ENCODE measurements around the gene GRM5.
"Not testable (repeated sequence)": the region's sequence is repeated elsewhere in the genome, so short reads cannot be mapped to it uniquely, and the experiment has no call there.

Gene GRM5

DNA sequence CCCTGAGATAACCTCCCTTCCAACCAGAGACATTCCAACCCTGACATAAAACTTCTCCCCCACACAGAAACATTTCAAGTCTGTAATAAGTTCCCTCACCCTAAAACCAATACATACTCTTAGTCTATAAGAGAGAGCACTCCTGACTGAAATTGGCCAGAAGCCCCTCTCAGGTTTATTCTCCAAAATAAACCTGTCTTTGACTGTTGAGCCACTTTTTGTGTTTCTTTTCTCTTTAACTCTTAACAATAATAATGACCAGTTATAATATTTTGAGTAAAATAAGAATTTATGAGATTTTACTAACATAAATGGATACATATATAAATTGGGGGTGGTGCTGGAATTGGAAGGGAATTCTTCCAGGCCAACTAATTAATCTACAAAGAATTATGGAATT, 93.6 kb downstream of the GRM5 start:
- no peak for DNase-seq

DNA sequence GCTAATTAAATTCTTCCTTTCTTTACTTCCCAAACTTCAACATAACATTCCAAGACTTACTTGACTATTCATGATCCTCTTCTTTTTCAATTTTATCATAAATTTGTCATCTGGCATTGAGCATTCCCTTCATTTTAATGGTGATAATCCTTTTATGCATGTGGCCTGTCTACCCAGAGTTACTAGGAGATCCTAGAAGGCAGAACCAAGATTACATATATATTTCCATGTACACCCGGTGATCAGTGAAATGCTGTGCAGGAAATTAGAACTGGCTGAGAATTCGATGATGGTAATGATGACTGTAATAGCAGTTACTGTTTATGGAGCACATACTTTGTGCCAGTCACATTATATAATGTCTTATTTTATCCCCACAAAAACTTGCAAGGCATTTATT, 104.2 kb downstream of the GRM5 start:
- not testable (repeated sequence) for DNase-seq

DNA sequence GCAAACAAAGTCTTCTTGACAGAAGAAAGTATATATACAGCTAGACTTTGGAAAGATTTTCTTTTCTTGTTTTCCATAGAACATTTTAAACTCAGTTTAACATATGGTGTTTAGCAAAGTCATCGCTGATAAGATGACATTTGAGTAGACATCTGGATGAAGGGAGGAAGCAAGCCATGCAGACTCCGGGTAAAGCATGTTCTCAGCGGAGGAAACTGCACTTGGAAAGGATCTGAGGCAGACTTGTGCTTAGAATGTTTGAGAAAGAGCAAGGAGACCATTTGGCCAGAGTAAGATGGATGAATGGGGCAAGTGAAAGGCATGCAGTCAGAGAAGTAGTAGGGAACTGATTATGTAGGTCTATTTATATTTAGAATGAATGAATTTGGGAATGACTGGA, 105.9 kb downstream of the GRM5 start:
- DNase-seq, result not testable (repeated sequence)

DNA sequence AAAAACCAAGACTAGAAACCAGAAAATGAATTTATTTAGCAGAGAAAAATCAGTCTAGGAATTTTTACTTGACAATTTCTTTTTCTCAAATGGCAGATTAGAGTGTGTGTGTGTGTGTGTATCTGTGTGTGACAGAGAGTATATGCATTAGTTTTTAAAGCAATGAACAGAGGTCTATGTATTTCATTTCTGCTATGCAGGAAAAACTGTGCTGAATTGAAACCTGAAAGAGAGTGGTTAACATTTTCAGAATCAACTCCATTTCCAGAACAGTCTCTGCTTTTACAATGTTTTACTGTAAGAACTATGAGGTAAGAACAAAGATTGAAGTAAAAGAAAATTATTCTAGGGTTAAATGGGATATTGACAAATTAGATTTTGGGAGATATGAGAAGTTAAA, 114.8 kb downstream of the GRM5 start:
- no peak for DNase-seq

DNA sequence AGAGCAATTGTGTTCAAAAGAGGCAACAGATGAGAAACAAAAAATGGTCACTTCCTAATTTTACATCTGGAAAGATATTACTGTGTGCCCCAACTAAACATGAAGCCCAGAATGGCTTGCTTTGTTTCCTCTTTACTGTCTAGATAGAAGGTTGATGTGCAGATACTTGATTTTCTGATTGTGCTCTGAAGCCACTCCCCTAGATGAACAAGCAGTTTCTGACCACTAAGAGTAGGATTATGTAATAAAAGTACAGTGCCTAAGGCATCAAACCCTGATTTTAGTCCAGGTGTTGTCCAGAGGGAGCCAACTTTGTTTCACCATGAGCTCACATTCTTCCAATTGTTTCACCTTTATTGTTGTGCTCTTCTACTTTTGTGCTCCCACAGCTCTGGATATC, 116.9 kb downstream of the GRM5 start:
- DNase-seq, result not testable (repeated sequence)

DNA sequence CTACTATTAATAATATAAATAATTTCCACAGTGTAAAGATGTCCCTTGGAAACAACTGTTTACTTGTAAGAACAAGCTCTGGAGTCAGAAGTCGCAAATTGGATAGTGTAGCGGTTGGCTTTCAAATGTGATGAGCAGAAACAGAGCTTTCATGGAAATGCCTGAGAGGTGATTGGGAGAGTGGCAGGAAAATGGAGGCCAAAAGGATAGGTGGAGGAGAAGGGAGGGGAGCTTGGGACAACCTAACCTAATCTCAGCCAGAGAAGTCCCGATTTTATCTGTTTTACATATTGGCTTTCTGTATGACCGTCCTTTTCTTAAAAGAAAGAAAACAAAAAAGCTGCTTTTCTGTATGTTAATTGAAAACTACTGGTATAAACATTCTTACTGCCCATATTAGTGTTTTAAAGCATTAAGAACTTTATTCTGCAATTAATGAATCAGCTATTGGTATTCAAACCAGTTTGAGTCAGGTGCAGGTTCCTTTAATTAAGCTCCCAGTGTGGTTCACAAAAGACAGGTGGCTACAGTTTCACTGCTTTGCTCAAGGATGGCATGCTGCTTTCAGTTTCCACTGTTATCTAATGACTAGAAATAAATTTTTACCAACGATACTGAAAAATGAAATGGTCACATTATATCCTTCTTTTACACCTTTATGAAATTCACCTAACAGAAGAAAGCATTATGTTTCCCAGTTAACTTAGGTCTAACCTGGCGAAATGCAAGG, 117.8 kb downstream of the GRM5 start:
- DNase-seq, result not testable (repeated sequence)

DNA sequence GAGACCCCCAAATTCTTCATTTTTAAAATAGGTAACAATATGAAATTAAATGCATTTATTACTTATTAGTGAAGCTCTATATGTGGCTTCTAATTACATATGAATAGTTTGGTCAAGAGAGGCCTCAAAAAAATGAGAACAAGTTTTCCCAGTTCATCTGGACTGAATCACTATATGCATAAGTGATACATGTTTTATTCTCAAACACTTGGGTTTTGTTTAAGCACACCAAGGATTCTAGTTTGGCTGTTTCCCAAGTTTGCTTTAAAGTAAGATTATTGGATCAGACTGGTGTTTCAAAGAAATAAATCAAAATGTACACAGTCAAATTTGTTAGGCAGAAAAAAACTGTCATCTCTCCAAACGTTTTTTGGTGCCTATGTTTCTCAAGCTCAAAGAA, 136.1 kb downstream of the GRM5 start:
- DNase-seq, result not testable (repeated sequence)

DNA sequence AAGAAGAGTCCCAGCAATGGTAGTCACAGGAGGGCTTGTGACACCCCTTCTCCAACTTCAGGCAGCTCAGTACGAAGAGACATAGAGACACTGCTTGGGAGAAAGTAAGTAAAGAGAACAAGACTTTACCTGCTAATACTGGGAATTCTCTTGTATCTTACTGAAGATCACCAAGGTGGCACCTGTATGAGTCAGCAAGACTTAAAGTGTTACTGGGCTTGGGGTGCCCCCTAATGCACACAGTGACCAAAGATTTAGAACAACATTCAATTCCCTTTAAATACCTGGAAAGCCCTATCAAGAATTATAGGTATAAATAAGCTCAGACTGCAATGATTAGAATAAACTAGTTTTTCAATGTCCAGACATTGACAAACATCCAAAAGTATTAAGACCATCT, 148.7 kb downstream of the GRM5 start:
- not testable (repeated sequence) for DNase-seq

DNA sequence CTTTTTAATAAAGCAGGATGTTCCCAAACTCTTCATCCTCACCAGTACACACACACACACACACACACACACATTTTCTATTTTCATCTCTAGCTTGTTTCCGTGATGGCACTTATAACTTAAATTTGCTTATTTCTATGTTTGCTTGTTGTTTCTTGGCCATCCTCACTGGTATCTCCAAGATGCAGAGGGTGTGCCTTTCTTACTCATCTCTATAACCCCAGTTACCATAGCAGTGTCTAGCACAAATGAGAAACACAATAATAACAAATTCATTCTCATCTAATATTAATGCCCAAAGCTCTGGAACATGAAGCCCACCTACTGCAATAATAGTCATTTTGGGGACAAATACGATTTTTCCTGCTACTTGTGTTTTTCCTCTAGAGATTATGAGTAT, 156.3 kb downstream of the GRM5 start:
- no peak for DNase-seq

DNA sequence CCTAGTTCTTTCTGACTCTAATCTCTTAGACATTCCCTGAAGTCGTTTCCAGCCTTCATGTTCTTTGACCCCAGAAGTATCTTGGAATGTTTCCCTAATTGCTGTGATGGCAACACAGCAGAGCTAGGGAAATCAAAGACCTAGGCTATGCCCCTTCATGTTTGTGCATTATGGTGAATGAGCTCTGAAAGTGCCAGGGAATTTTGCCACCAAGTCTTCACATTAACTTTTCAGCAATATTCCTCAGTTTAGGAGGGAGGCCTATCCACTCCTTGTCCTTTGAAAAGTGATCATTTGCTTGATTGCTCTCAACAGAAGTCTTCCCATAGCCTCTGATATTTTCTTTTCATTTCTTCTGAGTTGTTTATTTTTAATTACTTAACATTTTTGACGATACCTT, 164.3 kb downstream of the GRM5 start:
- DNase-seq, result not testable (repeated sequence)

DNA sequence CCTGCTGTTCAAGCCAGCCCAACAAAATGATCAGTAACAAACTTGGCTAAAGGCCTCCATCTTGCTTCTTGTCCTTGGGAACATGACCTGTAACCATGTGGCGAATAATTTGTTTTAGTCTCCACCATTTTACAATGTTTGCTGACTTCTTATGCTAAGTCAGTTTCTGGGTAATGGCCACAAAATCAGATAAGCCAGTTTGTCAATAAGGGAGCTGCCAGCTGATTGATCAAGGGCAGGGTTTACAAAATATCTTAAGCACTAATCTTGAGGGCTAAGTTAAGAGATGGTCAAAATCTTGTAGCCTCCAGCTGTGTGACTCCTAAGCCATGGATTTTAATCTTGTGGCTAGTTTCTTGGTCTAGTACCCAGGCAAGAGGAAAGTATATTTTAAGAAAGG, 176.9 kb downstream of the GRM5 start:
- not testable (repeated sequence) for DNase-seq

DNA sequence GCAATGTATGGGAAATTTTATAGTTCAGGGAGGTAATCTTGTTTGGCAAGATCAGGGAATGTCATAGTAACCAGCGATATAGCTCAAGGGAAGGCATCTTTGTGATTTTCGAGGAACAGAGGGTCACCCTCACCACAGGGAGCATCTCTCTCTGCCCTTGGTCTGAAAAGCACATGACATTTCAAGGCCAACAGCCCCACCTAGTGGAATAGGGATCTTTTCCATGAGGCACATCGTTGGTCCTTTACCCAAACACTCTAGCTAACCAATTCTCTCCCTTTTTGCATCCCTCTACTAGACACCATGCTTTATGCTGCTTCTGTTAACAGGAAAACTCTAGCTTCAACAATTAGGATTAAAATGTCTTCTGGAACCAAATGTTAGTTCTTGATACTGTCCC, 179.0 kb downstream of the GRM5 start:
- no peak for DNase-seq

DNA sequence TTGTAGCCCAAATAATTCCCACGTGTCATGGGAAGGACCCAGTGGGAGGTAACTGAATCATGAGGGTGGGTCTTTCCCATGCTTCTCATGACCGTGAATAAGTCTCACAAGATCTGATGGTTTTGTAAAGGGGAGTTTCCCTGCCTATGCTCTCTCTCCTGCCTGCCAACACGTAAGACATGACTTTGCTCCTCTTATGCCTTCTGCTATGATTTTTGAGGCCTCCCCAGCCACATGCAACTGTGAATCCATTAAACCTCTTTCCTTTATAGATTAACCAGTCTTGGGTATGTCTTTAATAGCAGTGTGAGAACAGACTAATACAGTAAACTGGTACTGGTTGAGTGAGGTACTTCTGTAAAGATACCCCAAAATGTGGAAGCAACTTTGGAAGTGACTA, 183.0 kb downstream of the GRM5 start:
- not testable (repeated sequence) for DNase-seq

DNA sequence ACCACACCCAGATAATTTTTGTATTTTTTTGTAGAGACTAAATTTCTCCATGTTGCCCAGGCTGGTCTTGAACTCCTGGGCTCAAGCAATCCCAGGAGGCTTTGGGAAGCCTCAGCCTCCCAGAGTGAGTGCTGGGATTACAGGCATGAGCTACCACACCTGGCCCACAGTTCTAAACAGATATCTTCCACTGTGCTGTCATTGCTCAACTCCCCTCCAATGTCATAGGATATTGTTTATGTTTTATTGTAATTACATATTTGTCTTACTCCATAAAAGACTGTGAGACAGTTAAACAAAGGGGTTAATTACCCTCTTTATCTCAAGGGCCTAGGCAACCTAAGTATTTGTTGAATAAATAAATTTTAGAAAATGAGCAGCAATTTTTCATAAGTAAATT, 204.2 kb downstream of the GRM5 start:
- no peak for DNase-seq

DNA sequence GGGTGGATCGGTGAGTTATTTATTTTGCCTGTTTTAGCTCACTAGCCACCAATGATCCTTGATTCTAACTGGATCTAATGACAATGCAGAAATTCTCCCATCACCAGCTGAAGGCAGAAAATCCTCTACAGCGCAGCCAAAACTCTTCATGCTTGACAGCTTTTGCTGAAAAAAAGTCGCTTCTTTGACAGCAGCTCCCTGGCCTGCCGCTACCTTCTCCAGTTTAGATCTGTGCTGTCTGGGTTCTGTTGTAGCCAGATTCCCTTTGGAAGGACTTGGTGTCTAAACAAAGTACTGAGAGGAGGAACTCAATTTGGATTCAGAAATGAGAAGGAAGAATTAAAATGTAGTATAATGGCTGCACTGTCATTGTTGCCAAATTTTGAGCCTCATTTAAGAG, 205.4 kb downstream of the GRM5 start:
- DNase-seq, result not testable (repeated sequence)

DNA sequence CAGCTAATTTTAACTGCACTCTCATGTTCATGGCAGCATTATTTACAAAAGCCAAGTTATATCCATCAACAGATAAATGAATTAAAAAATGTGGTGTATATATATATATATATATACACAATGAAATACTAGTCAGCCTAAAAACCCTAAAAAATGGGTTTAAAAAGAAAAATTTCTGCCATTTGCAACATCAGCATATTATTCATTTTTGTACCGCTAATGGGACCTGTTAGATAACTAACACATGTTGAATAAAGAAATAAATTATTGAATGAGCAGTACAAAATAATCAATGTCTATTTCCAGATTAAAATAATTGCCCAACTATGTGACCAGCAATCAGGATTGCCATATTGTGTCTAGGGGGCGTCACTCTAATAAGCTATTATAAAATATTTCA, 211.8 kb downstream of the GRM5 start:
- not testable (repeated sequence) for DNase-seq

DNA sequence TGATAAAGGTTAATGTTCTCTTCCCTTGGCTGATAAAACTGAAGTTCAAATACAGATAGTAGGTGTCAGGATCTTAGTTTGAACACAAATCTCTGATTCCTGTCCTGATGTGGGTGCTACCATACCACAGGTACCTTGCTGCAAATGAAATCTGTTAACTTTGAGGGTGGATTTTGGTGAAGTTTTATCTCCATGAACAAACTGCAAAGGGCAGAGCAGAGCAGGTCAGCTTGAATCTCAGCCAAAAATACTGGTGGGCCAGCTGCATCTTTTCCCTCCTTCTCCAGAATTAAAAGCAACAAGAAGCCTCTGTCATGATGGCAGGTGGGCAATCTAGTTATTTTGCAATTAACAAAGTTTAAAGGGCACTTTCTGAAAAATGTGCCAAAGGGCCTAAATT, 214.2 kb downstream of the GRM5 start:
- not testable (repeated sequence) for DNase-seq

DNA sequence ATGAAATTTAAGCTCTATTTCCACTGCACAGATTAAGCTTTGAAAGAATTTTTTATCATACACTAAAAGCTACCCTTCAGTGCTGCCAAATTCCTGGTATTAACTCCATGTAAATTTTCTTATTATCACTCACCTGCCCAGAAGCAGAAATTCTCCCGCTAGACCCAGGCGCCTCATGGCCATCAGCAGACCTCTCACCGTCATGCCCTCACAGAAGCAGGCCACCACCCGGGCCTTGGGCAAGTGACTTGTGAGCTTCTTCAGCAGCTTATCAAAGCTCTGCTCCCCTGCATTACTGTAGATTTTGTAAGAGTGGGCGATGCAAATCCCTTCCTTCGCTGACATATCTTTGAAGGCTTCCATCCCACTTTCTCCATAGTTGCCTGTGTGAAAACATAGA, 216.0 kb downstream of the GRM5 start:
- DNase-seq, result not testable (repeated sequence)

DNA sequence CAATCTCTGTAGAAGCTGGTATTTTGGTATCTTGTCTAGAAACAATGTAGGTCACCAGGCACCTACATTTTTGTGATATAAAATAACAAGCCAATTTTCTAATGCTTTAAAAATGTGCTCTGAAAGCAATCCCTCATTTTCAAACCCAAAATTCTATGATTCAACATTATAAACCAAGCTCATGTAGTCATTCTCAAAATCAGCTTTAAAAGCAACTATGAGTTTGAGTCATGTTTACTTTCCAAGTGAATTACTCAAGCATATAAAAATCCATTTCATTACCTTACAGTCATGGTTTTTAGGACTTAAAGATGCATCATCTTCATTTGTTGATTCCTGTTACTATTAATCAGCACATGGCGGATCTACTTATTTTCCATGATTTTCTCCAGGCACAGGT, 216.4 kb downstream of the GRM5 start:
- DNase-seq, result no peak

DNA sequence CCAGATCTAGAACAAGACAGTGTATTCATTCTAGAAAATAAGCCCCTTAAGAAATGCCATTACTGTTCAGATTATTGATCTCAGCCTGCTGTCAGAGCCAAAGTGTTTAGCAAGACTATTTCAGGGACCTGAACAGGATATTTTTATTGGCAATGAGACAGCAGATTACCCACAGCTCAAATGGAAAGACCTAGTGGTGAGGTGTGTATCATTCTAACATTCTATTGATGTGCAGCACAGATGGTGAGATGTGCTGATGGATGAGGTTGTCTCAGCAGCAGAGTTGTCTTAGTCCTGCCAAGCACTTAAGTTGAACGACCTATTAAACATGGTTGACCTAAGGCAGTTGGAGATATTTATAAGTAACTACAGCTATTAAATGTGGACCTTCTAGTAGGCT, 219.5 kb downstream of the GRM5 start:
- DNase-seq, result not testable (repeated sequence)

DNA sequence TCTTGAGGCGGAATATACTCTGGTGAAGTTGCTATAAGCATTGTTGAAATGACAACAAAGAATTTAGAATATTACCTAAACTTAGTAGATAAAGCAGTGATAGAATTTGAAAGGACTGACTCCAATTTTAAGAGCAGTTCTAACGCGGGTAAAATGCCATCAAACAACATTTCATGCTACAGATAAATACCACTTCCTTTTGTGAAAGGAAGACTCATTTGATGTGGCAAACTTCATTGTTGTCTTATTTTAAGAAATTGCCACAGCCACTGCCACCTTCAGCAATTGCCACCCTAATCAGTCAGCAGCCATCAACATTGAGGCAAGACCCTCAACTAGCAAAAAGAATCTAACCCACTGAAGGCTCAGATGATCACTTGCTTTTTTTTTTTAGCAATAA, 220.8 kb downstream of the GRM5 start:
- DNase-seq, result not testable (repeated sequence)

DNA sequence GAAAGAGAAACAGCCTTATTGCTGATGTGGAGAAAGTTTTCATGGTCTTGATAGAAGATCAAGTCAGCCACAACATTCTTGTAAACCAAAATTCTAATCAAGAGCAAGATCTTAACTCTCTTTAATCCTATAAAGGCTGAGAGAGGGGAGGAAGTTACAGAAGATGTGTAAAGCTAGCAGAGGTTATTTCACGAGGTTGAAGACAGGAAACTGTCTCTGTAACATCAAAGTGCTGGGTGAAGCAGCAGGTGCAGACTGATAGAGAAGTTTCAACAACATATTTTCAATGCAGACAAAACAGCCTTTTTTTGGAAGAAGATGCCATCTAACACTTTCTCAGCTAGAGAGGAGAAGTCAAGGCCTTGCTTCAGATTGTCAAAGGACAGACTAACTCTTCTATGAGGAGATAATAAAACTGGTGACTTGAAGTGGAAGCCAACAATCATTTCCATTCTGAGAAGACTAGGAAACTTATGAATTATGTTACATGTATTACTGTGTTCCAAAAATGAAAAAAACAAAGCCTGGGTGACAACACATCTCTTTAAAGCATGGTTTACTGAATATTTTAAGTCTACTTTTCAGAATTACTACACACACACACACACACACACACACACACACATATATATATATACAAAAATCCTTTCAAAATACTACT, 221.9 kb downstream of the GRM5 start:
- not testable (repeated sequence) for DNase-seq

DNA sequence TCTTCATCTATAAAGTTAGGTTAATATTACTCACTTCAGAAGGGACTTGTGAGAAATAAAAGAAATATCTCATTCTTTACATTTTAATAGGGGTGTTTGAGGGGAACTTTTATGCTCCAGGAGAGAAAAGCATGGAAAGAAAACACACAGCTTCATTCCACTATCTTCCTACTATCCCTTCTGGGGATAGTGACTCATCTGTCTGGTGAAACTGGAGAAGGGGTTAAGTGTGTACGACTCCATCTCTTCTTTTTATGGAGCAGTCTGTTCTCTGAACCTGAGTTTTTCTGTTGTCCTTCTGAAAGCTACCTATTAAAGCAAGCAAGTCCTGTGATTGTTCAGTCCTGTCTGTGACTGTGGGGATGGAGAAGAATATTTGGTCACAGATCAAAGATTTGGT, 227.6 kb downstream of the GRM5 start:
- not testable (repeated sequence) for DNase-seq

DNA sequence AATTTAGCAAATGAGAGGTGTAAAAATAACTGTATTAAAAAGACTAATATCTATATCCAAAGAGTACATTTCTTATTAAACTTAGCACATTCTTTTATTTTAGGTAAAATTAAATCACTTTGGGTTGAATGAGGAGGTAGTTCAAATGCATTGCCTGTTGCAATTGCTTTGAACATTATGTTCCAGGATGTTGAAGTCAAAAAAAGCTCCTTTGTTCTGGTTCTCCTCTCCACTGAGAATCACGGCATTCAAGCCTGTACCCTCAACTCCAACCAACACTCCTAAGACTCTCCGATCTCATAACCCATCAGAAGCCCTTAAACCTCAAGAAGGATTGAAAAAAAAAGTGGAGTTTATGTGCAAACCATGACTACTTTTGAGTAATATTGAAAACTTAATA, 230.1 kb downstream of the GRM5 start:
- DNase-seq, result not testable (repeated sequence)

Data from inflammatory macrophage (primary cell).